G401.6 (cell line): ENCODE measurements around the gene SPAAR.
"Not testable (repeated sequence)": the region's sequence is repeated elsewhere in the genome, so short reads cannot be mapped to it uniquely, and the experiment has no call there.

Experiments used
- FAIRE-seq: peaks from 2 replicates; lab custom pipeline; 2012; peaks lifted over from hg19 to GRCh38; lab: Jason Lieb, UNC

SPAAR gene

GRCh38 chr9:35904338-35904737 lies 5.0 kb upstream of the SPAAR start:
- no peak for FAIRE-seq

GRCh38 chr9:35905051-35905781 lies 4.1 kb upstream of the SPAAR start:
- no peak for FAIRE-seq

- FAIRE-seq, result no peak
Measured at GRCh38 chr9:35905912-35906679, 3.2 kb upstream of the SPAAR start, which contains the start of gene HRCT1. TSS of gene HRCT1 (plus strand) at chr9:35906202. CDS start at chr9:35906288, 86 bp downstream.

- FAIRE-seq, result no peak
Measured at GRCh38 chr9:35906923-35907699, 2.2 kb upstream of the SPAAR start.

GRCh38 chr9:35907711-35908503 lies 1.4 kb upstream of the SPAAR start:
- no peak for FAIRE-seq

GRCh38 chr9:35908504-35909125 lies 675 bp upstream of the SPAAR start:
- no peak for FAIRE-seq

GRCh38 chr9:35909687-35910612 lies 660 bp downstream of the SPAAR start:
- no peak for FAIRE-seq

GRCh38 chr9:35910613-35911359 lies 1.5 kb downstream of the SPAAR start:
- FAIRE-seq, result no peak

- no peak for FAIRE-seq
Measured at GRCh38 chr9:35911690-35912089, 2.4 kb downstream of the SPAAR start.

GRCh38 chr9:35912791-35913400 lies 3.6 kb downstream of the SPAAR start:
- no peak for FAIRE-seq

- not testable (repeated sequence) for FAIRE-seq
Measured at GRCh38 chr9:35913429-35913828, 4.1 kb downstream of the SPAAR start.

GRCh38 chr9:35914301-35914807 lies 5.1 kb downstream of the SPAAR start:
- FAIRE-seq, result no peak

GRCh38 chr9:35915681-35916294 lies 6.5 kb downstream of the SPAAR start:
- FAIRE-seq, result no peak

- no peak for FAIRE-seq
Measured at GRCh38 chr9:35917261-35917660, 8.0 kb downstream of the SPAAR start.

GRCh38 chr9:35918780-35919179 lies 9.5 kb downstream of the SPAAR start:
- FAIRE-seq, result no peak

- FAIRE-seq, result no peak
Measured at GRCh38 chr9:35919212-35920008, 10.1 kb downstream of the SPAAR start.

- FAIRE-seq, result no peak
Measured at GRCh38 chr9:35920051-35920620, 10.8 kb downstream of the SPAAR start.
